Measurements from ENCODE around the gene GRIA4. TPM values are rescaled to one million over a fixed set of nuclear protein-coding genes. Genes with fewer than 3 reads are reported as not detected.

Gene GRIA4
- total RNA-seq, 1 experiment from 2014 or later, result not detected

- Histone ChIP-seq H3K36me3 (ENCODE audit: low read depth) (no peaks in the 10 kb centered on the region), H3K4me1 (replicated peaks; ENCODE audit: insufficient read depth) (no peaks in the 10 kb centered on the region), H3K9me2 (ENCODE audit: insufficient read depth) (no peaks in the 10 kb centered on the region), H3K27ac (no peak overlapping the region), H3K79me2 (ENCODE audit: low read depth) (no peaks in the 10 kb centered on the region), H3K27me3 (ENCODE audit: insufficient read depth, low read depth) (no peaks in the 10 kb centered on the region), H3K4me3 (no peak overlapping the region), H3K9me3 (ENCODE audit: insufficient read depth, low read depth) (no peaks in the 10 kb centered on the region), H4K20me1 (ENCODE audit: insufficient read depth) (no peaks in the 10 kb centered on the region), H2AFZ (peak overlapping the region; percentile 24; the same call in 1 of the 2 replicates), H3K4me2 (no peak overlapping the region), H3F3A (ENCODE audit: insufficient read depth, low read depth) (no peaks in the 10 kb centered on the region)
- peak in 1 of 2 experiments; percentile 44 for DNase-seq
- CTCF ChIA-PET, result no interaction called here
- BruUV-seq (replicated peaks), result no TSS peak
- TF ChIP-seq EZH2 (IDR thresholded peaks at IDR 0.05; ENCODE audit: low read depth) (no peak), CTCF (conservative IDR thresholded peaks at IDR 0.05) (no peak)
- intact Hi-C loops (cut with micrococcal nuclease; ENCODE audit: unreplicated experiment), result loop anchor here (10.0 kb wide), 2 partner anchors 913 to 1703 kb away; partner anchors contain the start of gene PDGFD
- POLR2A ChIA-PET (ENCODE audit: unreplicated experiment), result no interaction called here
These were observed 257.9 kb downstream of the GRIA4 start for GRCh38 chr11:105867742-105868141.

- CTCF ChIA-PET, result no interaction called here
- no peak overlapping the region for H2AFZ ChIP-seq
- no peaks in the 10 kb centered on the region for H3K9me2 ChIP-seq (ENCODE audit: insufficient read depth)
- H3K36me3 ChIP-seq (ENCODE audit: low read depth), result no peaks in the 10 kb centered on the region
- no peak overlapping the region for H3K4me2 ChIP-seq
- TF ChIP-seq EZH2 (IDR thresholded peaks at IDR 0.05; ENCODE audit: low read depth) (no peak), CTCF (conservative IDR thresholded peaks at IDR 0.05) (no peak)
- POLR2A ChIA-PET (ENCODE audit: unreplicated experiment), result no interaction called here
- no peak overlapping the region for H3K27ac ChIP-seq
- no peak for DNase-seq
- BruUV-seq (replicated peaks), result no TSS peak
- no peaks in the 10 kb centered on the region for H4K20me1 ChIP-seq (ENCODE audit: insufficient read depth)
- intact Hi-C loops (cut with micrococcal nuclease; ENCODE audit: unreplicated experiment), result loop anchor here (10.0 kb wide), 2 partner anchors 914 to 1704 kb away; partner anchors contain the start of gene PDGFD
- H3F3A ChIP-seq (ENCODE audit: insufficient read depth, low read depth), result no peaks in the 10 kb centered on the region
- H3K79me2 ChIP-seq (ENCODE audit: low read depth), result no peaks in the 10 kb centered on the region
- H3K4me3 ChIP-seq, result no peak overlapping the region
- no peaks in the 10 kb centered on the region for H3K9me3 ChIP-seq (ENCODE audit: insufficient read depth, low read depth)
- no peaks in the 10 kb centered on the region for H3K27me3 ChIP-seq (ENCODE audit: insufficient read depth, low read depth)
- no peaks in the 10 kb centered on the region for H3K4me1 ChIP-seq (replicated peaks; ENCODE audit: insufficient read depth)
These were observed 259.0 kb downstream of the GRIA4 start for GRCh38 chr11:105868762-105869285.

DNA sequence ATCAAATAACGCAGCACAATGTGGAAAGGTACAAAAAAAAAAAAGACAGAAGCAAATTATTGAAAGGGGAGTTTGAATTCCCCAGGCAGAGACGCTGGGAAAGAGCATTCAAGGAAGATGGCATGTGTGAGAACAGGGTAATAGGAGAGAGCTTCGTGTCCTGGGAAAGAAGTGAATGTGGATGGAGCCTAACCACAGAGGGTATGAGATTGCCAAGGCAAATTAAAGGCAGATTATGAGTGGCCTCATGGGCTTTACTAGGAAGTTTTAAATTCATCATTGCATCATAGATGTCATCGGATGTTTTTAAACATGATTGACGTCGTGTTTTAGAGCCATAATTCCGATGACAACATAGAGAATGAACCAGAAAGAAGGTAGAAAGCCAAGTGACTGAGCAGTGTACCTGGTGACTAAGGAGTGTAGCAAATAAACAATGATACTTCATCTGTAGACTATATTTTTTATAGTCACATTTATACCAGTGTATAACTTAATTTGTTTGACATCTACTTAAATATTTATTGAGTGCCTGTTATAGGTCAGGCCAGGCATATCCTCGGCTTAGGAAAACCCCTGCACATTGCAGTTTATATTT is 260.7 kb downstream of the GRIA4 start:
- intact Hi-C loops (cut with micrococcal nuclease; ENCODE audit: unreplicated experiment), result no loop called here
- H2AFZ ChIP-seq, result no peak overlapping the region; the same call in 1 of the 2 replicates
- H3K27me3 ChIP-seq (ENCODE audit: insufficient read depth, low read depth), result no peaks in the 10 kb centered on the region
- ChIA-PET POLR2A (ENCODE audit: unreplicated experiment) (no interaction called here), CTCF (no interaction called here)
- DNase-seq, result no peak
- H3K9me2 ChIP-seq (ENCODE audit: insufficient read depth), result no peaks in the 10 kb centered on the region
- H3K79me2 ChIP-seq (ENCODE audit: low read depth), result no peaks in the 10 kb centered on the region
- no peak overlapping the region for H3K27ac ChIP-seq
- H3F3A ChIP-seq (ENCODE audit: insufficient read depth, low read depth), result no peaks in the 10 kb centered on the region
- no TSS peak for BruUV-seq (replicated peaks)
- H4K20me1 ChIP-seq (ENCODE audit: insufficient read depth), result no peaks in the 10 kb centered on the region
- no peak overlapping the region for H3K4me3 ChIP-seq
- H3K4me2 ChIP-seq, result no peak overlapping the region
- H3K4me1 ChIP-seq (replicated peaks; ENCODE audit: insufficient read depth), result no peaks in the 10 kb centered on the region
- no peaks in the 10 kb centered on the region for H3K36me3 ChIP-seq (ENCODE audit: low read depth)
- TF ChIP-seq EZH2 (IDR thresholded peaks at IDR 0.05; ENCODE audit: low read depth), result no peak
- no peak for TF ChIP-seq CTCF (conservative IDR thresholded peaks at IDR 0.05)
- no peaks in the 10 kb centered on the region for H3K9me3 ChIP-seq (ENCODE audit: insufficient read depth, low read depth)
